KMS-11 (cell line): ENCODE results near the gene IGF2R.

Experiments
- H2AFZ ChIP-seq: fragments of 200-600 bp; sonication (generic); 2 replicates; pipeline ENCODE4 v1.6.1; 2016; ENCODE audit warnings: antibody characterized with exemption, mixed run types, low read depth
- H3K27ac ChIP-seq: fragments of 200-600 bp; sonication (generic); 2 replicates; pipeline ENCODE4 v1.6.1; 2016; ENCODE audit warnings: mild to moderate bottlenecking, mixed run types
- H3K27me3 ChIP-seq: fragments of 200-600 bp; sonication (generic); 2 replicates; pipeline ENCODE4 v1.6.1; 2017; ENCODE audit warnings: mild to moderate bottlenecking, low read depth, mixed run types, moderate library complexity; ENCODE audit not compliant: insufficient read depth
- H3K36me3 ChIP-seq: fragments of 200-600 bp; sonication (generic); 2 replicates; pipeline ENCODE4 v1.6.1; 2017; ENCODE audit warnings: mild to moderate bottlenecking, mixed run types; ENCODE audit not compliant: insufficient read depth
- H3K4me1 ChIP-seq: fragments of 200-600 bp; sonication (generic); 2 replicates; pipeline ENCODE4 v1.6.1; 2016; ENCODE audit warnings: mild to moderate bottlenecking, low read depth, mixed run types; ENCODE audit not compliant: poor library complexity, severe bottlenecking
- H3K4me2 ChIP-seq: fragments of 200-600 bp; sonication (generic); 2 replicates; pipeline ENCODE4 v1.7.0; 2016; ENCODE audit warnings: mild to moderate bottlenecking, mixed run types
- H3K4me3 ChIP-seq: fragments of 200-600 bp; sonication (generic); IDR thresholded peaks from 2 replicates; pipeline ENCODE4 v1.6.1; 2017; ENCODE audit warnings: low read depth, low read length, mixed read lengths; ENCODE audit not compliant: insufficient read depth
- H3K79me2 ChIP-seq: fragments of 200-600 bp; sonication (generic); 2 replicates; pipeline ENCODE4 v1.6.1; 2016; ENCODE audit warnings: low read depth, mixed run types; ENCODE audit not compliant: insufficient read depth
- H3K9ac ChIP-seq: fragments of 200-600 bp; sonication (generic); 2 replicates; pipeline ENCODE4 v1.6.1; 2016; ENCODE audit warnings: mild to moderate bottlenecking, mixed run types
- H4K20me1 ChIP-seq: fragments of 200-600 bp; sonication (generic); 2 replicates; pipeline ENCODE4 v1.6.1; 2016; ENCODE audit warnings: mild to moderate bottlenecking, mixed run types; ENCODE audit not compliant: insufficient read depth
- TF ChIP-seq, protein P1 (sequence below): fragments of 200-600 bp; sonication (generic); conservative IDR thresholded peaks from 2 replicates; pipeline ENCODE4 v1.6.1; 2017; ENCODE audit warnings: low read depth, mild to moderate bottlenecking, antibody characterized with exemption, low read length, moderate library complexity, mixed read lengths

Gene IGF2R

DNA sequence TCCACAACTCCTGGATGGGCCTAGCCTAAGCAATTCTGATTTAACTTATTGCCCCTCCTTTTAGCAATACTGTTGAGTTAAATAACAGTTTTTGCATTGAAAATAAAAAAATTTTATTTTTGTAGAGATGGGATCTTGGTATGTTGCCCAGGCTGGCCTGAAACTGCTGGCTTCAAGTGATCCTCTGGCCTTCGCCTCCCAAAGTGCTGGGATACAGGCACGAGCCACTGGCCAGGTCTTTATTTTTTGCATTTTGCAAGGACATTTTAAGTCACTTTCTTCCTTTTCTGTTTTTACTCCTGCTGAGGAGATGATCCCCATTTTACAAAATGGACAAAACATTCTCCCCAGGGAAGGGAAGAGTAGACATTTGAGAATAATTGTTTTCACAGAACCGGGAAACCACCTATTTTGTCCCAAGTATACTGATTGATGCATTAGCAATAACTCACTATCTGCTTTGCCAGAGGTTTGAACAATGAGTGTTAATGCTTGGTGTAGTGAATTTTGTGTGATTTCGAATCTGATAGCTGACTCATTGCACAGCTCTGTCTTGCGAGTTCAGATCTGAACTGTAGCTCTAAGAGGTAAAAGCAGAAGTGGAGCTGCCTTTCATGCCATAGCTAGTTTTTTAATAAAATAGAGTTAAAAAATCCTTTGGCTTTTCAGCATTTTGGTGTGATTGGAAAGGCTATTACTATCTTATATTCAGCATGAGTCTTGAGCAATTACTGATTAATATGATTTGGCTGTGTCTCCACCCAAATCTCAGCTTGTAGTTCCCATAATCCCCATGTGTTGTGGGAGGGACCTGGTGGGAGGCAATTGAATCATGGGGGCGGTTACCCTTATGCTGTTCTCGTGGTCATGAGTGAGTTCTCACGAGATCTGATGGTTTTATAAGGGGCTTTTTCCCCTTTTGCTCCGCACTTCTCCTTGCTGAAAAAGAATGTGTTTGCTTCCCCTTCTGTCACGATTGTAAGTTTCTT, 20.9 kb downstream of the IGF2R start:
- peaks cover 99% of the 10 kb centered on the region for H3K79me2 ChIP-seq
- TF ChIP-seq, protein P1, sequence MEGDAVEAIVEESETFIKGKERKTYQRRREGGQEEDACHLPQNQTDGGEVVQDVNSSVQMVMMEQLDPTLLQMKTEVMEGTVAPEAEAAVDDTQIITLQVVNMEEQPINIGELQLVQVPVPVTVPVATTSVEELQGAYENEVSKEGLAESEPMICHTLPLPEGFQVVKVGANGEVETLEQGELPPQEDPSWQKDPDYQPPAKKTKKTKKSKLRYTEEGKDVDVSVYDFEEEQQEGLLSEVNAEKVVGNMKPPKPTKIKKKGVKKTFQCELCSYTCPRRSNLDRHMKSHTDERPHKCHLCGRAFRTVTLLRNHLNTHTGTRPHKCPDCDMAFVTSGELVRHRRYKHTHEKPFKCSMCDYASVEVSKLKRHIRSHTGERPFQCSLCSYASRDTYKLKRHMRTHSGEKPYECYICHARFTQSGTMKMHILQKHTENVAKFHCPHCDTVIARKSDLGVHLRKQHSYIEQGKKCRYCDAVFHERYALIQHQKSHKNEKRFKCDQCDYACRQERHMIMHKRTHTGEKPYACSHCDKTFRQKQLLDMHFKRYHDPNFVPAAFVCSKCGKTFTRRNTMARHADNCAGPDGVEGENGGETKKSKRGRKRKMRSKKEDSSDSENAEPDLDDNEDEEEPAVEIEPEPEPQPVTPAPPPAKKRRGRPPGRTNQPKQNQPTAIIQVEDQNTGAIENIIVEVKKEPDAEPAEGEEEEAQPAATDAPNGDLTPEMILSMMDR, result no peak
- no peak overlapping the region for H3K4me3 ChIP-seq
- H4K20me1 ChIP-seq, result peaks cover 2% of the 10 kb centered on the region
- H3K36me3 ChIP-seq, result no peaks in the 10 kb centered on the region
- H3K4me1 ChIP-seq, result peaks cover 78% of the 10 kb centered on the region
- H2AFZ ChIP-seq, result no peak overlapping the region
- H3K9ac ChIP-seq, result no peak overlapping the region
- peak overlapping the region; percentile 12; the same call in 1 of the 2 replicates for H3K27ac ChIP-seq
- H3K27me3 ChIP-seq, result no peaks in the 10 kb centered on the region
- H3K4me2 ChIP-seq, result peak overlapping the region; percentile 5; the same call in 1 of the 2 replicates

DNA sequence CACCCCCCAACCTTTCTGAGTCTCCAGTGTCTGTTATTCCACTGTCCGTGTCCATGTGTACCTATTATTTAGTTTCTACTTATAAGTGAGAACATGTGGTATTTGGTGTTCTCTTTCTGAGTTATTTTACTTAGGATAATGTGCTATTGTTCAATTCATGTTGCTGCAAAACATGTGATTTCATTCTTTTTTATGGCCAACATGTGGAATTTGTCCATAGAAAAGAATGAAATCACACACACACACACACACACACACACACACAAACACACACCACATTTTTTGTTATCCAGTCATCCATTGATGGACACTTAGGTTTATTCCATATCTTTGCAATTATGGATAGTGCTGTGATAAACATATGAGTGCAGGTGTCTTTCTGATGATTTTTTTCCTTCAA, 23.5 kb downstream of the IGF2R start:
- TF ChIP-seq, protein P1, result no peak

GRCh38 chr6:159995405-159995804, 26.5 kb downstream of the IGF2R start:
- Histone ChIP-seq H4K20me1 (no peaks in the 10 kb centered on the region; the same call in 1 of the 2 replicates), H3K79me2 (peaks cover 81% of the 10 kb centered on the region), H3K27me3 (no peaks in the 10 kb centered on the region), H3K9ac (no peak overlapping the region), H3K27ac (no peak overlapping the region), H3K4me3 (no peak overlapping the region), H3K36me3 (no peaks in the 10 kb centered on the region), H2AFZ (no peak overlapping the region), H3K4me2 (no peak overlapping the region), H3K4me1 (peaks cover 30% of the 10 kb centered on the region)
- TF ChIP-seq, protein P1, result no peak

More for the DNA sequence above, 23.5 kb downstream of the IGF2R start:
- H3K27ac ChIP-seq, result no peak overlapping the region
- H3K79me2 ChIP-seq, result peaks cover 98% of the 10 kb centered on the region
- H3K4me1 ChIP-seq, result peaks cover 58% of the 10 kb centered on the region
- no peaks in the 10 kb centered on the region for H3K27me3 ChIP-seq
- H4K20me1 ChIP-seq, result no peaks in the 10 kb centered on the region; the same call in 1 of the 2 replicates
- no peak overlapping the region for H3K9ac ChIP-seq
- no peaks in the 10 kb centered on the region for H3K36me3 ChIP-seq
- no peak overlapping the region for H3K4me3 ChIP-seq
- H3K4me2 ChIP-seq, result no peak overlapping the region
- H2AFZ ChIP-seq, result no peak overlapping the region

DNA sequence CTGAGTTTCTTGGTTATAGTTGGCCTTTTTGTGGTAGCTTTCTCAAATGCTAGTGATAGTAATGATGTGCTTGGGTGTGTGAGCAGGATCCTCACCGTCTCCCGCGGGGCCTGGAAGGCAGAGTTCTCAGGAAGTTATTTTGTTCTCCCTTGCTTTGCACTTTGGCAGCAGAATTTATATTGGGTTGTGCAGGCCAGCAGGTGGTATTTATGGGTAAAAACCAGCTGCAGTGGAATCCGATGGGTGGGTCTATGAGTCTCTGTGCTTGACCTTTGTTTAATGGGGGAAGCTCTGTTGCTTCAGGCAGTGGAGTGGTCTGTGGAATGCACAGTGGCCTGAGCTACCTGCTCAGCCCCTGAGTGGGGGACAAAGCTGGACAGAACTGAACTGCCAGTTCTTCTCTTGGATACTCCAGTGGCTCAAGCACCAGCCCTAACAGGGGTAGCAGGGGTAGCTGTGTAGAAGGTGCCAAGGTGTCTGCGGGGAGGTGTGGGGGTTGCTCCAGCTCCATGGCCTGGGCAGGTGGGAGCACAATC, 27.3 kb downstream of the IGF2R start:
- Histone ChIP-seq H3K27ac (no peak overlapping the region), H4K20me1 (no peaks in the 10 kb centered on the region; the same call in 1 of the 2 replicates), H3K79me2 (peaks cover 73% of the 10 kb centered on the region)

More for the DNA sequence above, 27.3 kb downstream of the IGF2R start:
- H3K9ac ChIP-seq, result no peak overlapping the region
- no peaks in the 10 kb centered on the region for H3K27me3 ChIP-seq
- no peak overlapping the region for H2AFZ ChIP-seq
- peaks cover 27% of the 10 kb centered on the region for H3K4me1 ChIP-seq
- no peak overlapping the region for H3K4me2 ChIP-seq
- TF ChIP-seq, protein P1, result no peak
- H3K4me3 ChIP-seq, result no peak overlapping the region
- no peaks in the 10 kb centered on the region for H3K36me3 ChIP-seq
